GM21576 (cell line): ENCODE measurements around the gene CEBPA.
"Not testable (repeated sequence)": the region's sequence is repeated elsewhere in the genome, so short reads cannot be mapped to it uniquely, and the experiment has no call there.

Experiments
- ATAC-seq: cut with Tn5 transposase; IDR thresholded peaks from one replicate; pipeline ENCODE4 v1.9.1; 2021; ENCODE audit warnings: mild to moderate bottlenecking, moderate library complexity; ENCODE audit not compliant: unreplicated experiment

CEBPA gene

GRCh38 chr19:33325920-33326319 lies 23.6 kb upstream of the CEBPA start:
- no peak for ATAC-seq

GRCh38 chr19:33324628-33325027 lies 22.3 kb upstream of the CEBPA start:
- ATAC-seq: no peak

GRCh38 chr19:33323093-33323820 lies 20.9 kb upstream of the CEBPA start:
- no peak for ATAC-seq

- ATAC-seq: no peak
Measured at GRCh38 chr19:33320636-33321035, 18.3 kb upstream of the CEBPA start.

GRCh38 chr19:33317991-33318390 lies 15.7 kb upstream of the CEBPA start:
- ATAC-seq: not testable (repeated sequence)

- ATAC-seq: no peak
Measured at GRCh38 chr19:33317517-33317916, 15.2 kb upstream of the CEBPA start.

GRCh38 chr19:33316541-33317264 lies 14.4 kb upstream of the CEBPA start:
- no peak for ATAC-seq

- ATAC-seq: not testable (repeated sequence)
Measured at GRCh38 chr19:33312808-33313207, 10.5 kb upstream of the CEBPA start.

GRCh38 chr19:33312065-33312464 lies 9.7 kb upstream of the CEBPA start:
- ATAC-seq: no peak

GRCh38 chr19:33311326-33311682 lies 9.0 kb upstream of the CEBPA start:
- no peak for ATAC-seq

GRCh38 chr19:33310606-33311325 lies 8.4 kb upstream of the CEBPA start:
- no peak for ATAC-seq

GRCh38 chr19:33309826-33310225 lies 7.5 kb upstream of the CEBPA start:
- no peak for ATAC-seq

- ATAC-seq: no peak
Measured at GRCh38 chr19:33306853-33307792, 4.8 kb upstream of the CEBPA start.

- ATAC-seq: no peak
Measured at GRCh38 chr19:33306191-33306590, 3.9 kb upstream of the CEBPA start.

GRCh38 chr19:33304760-33305647 lies 2.7 kb upstream of the CEBPA start:
- no peak for ATAC-seq

- ATAC-seq: no peak
Measured at GRCh38 chr19:33304371-33304759, 2.0 kb upstream of the CEBPA start.

- ATAC-seq: no peak
Measured at GRCh38 chr19:33303791-33304345, 1.5 kb upstream of the CEBPA start.

- peak; percentile 21 for ATAC-seq
Measured at GRCh38 chr19:33302974-33303790, 848 bp upstream of the CEBPA start.

GRCh38 chr19:33301900-33302174 lies 497 bp downstream of the CEBPA start:
- ATAC-seq: no peak
